ENCODE data around the gene FAT2.

FAT2 gene

GRCh38 chr5:151591144-151591819 lies at the start of gene FAT2:
Gene FAT2 (minus strand): TSS chr5:151591331. CDS start chr5:151568931, 22,400 bp downstream.
- FAIRE-seq, result no peak

- no peak for FAIRE-seq
Observed at GRCh38 chr5:151638619-151639018, 47.5 kb upstream of the FAT2 start.

DNA sequence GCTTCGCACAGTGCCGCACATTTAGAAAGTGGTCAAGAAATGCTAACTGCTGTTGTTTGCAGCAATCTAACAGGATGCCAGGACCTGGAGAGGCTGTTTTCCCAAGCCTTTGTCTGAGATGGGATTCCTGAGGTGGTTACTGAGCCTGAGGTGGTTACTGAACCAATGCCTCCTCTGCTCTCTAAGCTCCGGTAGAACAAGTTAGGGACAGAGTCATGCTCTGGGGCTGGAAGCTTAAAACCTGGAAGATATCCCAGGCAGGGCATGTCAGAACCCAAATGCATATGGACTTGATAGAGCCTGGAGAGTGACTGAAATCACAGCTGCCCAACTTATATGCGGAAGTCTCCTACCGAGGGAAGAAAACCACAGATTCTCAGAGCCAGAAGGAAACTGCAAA lies 46.5 kb upstream of the FAT2 start:
- FAIRE-seq, result no peak

DNA sequence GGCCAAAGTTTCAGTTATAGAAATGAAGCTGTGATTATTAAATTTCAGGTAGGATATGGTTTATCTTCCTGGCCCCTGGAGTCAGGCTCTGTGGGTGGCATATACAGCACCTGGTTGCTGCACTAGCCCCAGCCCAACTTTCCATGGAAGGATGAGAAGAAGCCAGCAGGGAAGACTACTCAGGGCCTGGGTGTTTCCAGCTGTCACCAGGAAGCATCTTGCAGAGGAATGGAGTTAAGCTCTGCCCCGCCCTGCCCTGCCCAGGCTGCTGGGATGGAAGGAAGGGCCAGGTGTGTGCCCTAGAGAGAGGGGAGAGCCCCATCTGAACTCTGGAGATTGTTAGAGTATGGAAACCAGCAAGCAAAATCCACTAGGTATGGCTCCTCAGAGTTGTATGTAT lies 42.8 kb upstream of the FAT2 start:
- no peak for FAIRE-seq

- no peak for FAIRE-seq
Observed at GRCh38 chr5:151632941-151633340, 41.8 kb upstream of the FAT2 start.

DNA sequence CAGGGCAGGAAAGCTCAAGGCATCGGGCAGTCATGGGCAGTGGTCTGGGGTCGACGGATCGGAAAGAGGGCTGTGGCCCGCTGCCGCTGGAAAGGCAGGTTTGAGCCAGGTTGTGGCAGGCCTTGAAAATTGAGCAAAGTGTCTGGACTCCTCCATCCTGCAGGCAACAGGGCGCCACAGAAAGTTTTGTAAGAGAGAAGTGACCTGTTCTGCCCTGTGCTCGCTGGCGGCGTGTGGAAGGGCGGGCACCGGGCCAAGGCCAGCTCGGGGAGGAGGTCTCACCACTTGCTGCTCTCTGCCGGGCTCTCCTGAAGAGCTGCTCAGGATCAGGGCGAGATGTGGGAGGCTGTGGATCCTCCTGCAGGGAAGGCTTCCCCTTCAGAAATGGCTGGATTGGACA lies 41.4 kb upstream of the FAT2 start:
- FAIRE-seq, result no peak

- FAIRE-seq, result no peak
Observed at GRCh38 chr5:151631941-151632340, 40.8 kb upstream of the FAT2 start.

- no peak for FAIRE-seq
Observed at GRCh38 chr5:151630088-151630487, 39.0 kb upstream of the FAT2 start.

GRCh38 chr5:151628112-151628823 lies 37.1 kb upstream of the FAT2 start:
- no peak for FAIRE-seq

- no peak for FAIRE-seq
Observed at GRCh38 chr5:151627650-151628049, 36.5 kb upstream of the FAT2 start.

GRCh38 chr5:151625285-151625684 lies 34.2 kb upstream of the FAT2 start:
- FAIRE-seq, result no peak

DNA sequence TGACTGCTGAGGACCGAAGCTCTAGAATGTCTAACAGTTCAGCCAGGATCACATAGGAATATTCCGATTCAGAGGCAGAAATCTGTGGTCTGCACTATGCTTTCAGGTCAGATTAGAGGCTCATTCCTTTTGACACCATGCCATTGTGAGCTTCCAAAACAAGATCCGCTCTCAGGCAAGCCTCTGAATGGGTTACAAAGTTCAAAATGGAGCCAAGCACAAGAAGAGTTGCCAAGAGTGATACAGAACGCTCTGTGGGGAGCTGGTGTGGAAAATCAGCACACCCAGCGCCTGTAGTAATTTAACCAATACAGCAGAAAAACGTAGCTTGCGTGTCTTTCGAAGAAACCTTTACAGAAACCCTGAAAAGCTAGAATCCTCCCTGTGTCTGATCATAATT lies 33.3 kb upstream of the FAT2 start:
- FAIRE-seq, result no peak

- FAIRE-seq, result no peak
Observed at GRCh38 chr5:151622367-151623088, 31.4 kb upstream of the FAT2 start.

DNA sequence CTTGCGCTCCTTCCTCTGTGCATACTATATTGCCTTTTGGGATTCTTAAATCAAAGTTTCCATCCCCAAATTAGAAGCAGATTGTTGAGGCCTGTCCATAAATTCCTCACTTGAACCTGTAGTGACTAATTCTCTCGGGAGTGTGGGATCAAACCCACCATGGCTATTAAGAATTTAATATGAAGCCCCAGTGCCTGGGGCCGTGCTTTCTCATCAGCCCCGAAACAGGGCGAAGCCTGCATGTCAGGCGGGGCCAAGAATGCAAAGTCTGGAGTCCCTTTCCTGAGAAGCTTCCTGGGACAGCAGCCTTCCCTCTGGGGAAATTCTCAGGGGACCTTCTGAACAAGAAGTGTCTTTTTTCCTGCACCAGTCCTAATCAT lies 29.3 kb upstream of the FAT2 start:
- FAIRE-seq, result no peak

DNA sequence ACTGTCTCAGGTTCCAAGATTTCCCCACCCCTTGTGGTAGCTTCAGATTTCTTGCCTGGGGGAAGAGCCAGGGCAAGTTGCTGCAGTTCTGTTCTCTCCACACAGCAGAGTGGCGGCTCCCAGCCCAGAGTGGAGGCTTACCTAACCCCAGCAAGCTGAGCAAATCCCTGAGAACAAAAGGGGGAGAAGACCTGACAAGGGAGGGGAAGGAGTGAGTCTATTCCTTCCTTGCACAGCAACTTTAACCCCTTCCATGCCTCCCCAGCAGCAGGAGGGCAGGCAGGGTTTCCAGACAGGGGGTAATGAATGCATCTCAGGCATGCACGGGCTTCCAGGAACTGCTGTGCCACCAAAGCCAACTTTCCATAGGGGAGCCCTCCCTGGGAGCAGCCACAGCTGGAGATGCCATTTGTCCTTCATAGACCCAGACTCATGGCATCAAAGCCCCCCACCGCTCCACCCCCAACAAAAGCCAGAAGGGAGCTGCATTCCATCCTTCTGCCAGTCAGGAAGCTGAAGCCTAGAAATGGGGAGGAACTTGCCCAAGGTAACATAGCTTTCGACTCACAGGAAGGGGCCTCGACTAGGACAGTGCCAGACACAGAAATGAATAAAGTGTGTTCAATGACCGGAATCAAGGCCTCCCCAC lies 28.8 kb upstream of the FAT2 start:
- FAIRE-seq, result no peak

- no peak for FAIRE-seq
Observed at GRCh38 chr5:151618907-151619306, 27.8 kb upstream of the FAT2 start.

GRCh38 chr5:151617841-151618710 lies 26.9 kb upstream of the FAT2 start:
- no peak for FAIRE-seq

- FAIRE-seq, result no peak
Observed at GRCh38 chr5:151617383-151617840, 26.3 kb upstream of the FAT2 start.

- FAIRE-seq, result no peak
Observed at GRCh38 chr5:151615431-151615830, 24.3 kb upstream of the FAT2 start.

DNA sequence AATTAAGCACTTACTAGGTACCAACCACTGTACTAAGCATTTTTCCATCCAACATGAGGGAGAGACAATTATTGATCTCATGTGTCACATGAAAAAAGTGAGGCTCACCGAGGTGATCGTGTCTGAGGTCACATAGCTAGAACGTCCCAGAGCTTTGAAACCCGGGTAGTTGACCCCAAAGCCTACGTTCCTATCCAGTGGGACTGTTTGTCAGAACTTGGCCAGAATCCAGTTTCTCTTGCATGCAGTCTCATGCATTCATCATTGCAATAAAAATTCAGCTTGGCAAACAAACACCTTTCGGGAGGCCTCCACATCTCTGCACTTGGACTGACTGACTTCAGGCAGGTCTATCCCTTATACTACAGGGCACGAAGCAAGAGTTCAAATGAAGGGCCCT lies 23.4 kb upstream of the FAT2 start:
- no peak for FAIRE-seq

GRCh38 chr5:151612689-151613427 lies 21.7 kb upstream of the FAT2 start:
- FAIRE-seq, result no peak
